GM21723 (cell line): ENCODE data around the gene ACOT9.
"Not testable (repeated sequence)": the region's sequence is repeated elsewhere in the genome, so short reads cannot be mapped to it uniquely, and the experiment has no call there.

Experiments used
- ATAC-seq: cut with Tn5 transposase; IDR thresholded peaks from one replicate; pipeline ENCODE4 v1.9.1; 2021; ENCODE audit warnings: mild to moderate bottlenecking, moderate library complexity; ENCODE audit not compliant: unreplicated experiment

ACOT9 gene, protein sequence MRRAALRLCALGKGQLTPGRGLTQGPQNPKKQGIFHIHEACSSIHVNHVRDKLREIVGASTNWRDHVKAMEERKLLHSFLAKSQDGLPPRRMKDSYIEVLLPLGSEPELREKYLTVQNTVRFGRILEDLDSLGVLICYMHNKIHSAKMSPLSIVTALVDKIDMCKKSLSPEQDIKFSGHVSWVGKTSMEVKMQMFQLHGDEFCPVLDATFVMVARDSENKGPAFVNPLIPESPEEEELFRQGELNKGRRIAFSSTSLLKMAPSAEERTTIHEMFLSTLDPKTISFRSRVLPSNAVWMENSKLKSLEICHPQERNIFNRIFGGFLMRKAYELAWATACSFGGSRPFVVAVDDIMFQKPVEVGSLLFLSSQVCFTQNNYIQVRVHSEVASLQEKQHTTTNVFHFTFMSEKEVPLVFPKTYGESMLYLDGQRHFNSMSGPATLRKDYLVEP

DNA sequence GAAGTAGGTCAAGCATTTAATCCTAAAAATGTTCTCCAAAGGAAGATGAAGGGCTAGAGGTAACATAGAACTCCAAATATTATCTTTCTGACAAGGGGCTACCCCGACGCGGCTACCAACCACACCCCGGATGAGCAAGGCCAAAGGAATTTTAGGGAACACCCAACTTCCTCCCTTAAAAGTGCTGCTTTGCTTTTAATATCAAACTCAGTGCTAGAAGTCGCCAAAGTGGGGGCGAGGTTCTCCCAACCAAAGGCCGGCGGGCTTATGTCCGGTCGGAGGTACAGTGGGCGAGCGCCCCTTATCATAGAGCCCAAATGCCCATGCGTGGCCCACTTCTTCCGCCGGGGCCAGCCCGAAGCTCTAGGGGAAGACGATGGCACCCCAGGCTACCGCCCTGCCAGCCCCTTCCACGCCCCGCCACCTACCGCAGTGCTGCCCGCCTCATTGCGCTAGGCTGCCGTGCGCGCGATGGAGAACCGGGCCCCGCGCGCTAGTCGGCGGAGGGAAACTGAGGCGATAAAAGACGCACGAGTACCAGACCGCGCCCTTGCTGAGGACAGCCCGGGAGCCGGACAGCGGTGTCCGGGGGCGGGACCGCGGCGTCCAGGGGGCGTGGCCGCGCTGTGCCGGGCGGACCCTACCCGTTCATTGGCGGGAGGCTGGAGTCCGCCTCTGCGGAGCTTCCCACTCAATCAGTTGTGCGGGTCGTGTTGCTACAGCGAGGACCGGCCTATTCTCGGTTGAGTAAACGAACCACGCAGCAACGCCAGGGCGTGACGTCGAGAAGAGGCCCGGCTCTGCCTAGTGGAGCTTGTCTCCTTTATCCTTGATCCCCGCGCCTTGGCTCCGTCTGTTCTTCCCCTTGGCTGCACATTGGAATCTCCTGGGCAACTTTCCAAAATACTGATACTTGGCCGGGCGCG lies at the start of gene ACOT9:
ACOT9 (minus strand) TSS at position 580 of the 926 bp plus-strand sequence; CDS start at position 448, 132 bp downstream.
- peak; percentile 97 for ATAC-seq

DNA sequence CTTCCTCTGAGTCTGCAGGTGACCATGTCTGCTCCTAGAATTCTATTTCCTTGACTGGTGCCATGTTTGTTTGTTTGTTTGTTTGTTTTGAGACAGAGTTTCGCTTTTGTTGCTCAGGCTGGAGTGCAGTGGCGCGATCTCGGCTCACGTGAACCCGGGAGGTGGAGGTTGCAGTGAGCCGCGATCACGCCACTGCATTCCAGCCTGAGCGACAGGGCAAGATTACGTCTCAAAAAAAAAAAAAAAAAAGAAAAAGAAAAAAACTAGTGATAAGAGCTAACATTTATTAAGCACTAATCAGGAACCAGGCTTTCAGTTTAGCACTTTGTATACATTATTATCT lies 47.0 kb upstream of the ACOT9 start:
- ATAC-seq: no peak

DNA sequence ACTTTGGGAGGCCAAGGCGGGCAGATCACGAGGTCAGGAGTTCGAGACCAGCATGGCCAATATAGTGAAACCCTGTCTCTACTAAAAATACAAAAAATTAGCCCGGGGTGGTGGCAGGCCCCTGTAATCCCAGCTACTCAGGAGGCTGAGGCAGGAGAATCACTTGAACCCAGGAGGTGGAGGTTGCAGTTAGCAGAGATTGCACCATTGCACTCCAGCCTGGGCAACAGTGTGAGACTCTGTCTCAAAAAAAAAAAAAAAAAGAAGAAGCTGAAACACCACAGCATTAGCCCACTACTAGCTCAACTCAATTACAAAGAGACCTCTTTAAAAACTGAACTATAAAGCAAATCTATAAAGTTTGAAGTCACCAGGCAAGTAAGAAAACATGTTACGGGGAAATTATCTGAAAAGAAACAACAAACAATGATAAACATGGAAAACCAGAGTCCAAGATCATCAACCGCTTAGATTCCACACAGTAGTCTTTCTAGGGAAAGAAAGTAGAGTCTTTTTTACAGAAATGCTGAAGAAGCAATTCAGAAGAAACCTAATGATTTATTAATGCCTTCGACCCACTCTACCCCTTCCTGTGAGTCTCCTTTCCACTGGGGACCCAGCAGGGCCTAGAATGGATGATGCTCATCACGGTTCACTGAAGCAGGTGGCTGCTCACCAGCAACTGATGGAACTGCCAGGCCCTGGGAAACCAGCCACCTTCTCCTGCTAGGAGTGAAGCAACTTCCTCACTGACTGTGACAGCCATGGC lies 46.5 kb upstream of the ACOT9 start:
- ATAC-seq: no peak

DNA sequence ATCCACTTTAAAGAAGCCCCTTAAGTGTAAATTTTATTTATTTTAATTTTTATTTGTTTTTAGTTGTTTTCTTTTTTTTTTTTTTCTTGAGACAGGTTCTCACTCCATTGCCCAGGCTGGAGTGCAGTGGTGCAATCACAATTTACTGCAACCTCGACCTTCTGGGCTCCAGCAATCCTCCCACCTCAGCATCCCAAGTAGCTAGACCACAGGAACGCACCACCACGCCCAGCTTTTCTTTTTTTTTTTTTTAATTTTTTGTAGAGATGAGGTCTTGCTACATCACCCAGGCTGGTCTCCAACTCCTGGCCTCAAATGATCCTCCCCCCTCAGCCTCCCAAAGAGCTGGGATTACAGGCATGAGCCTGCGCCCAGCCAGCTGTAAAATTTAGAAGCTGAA lies 45.9 kb upstream of the ACOT9 start:
- no peak for ATAC-seq

DNA sequence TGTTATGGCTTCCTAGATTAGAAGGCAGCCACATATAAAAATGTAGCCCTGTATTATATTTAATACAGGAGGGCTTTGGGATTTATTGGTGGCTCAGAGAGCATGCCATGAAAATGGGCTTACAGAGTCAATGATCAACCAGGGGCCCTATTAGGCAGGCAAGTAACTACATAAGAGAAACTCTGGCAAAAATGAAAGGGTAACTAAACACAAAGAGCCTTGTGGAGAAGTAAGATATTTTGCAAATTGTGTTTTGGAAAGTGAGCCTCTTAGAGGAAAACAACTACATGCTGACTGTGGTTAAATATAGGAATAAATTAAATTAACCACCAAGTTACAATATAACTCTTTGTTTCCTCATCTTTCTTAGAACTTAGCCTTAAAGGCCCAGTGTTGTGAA lies 45.4 kb upstream of the ACOT9 start:
- ATAC-seq: no peak

DNA sequence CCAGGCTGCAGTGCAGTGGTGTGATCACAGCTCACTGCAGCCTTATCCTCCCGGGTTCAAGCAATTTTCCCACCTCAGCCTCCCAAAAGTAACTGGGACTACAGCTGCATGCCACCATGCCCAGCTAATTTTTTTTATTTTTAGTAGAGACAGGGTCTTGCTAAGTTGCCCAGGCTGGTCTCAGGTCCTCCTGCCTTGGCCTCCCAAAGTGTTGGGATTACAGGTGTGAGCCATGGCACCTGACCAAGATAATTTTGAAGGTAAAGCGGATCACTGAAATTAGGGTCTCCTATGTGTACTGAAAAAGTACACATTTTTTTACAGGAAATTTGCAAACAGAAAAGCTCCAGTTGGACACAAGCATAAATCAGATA lies 44.7 kb upstream of the ACOT9 start:
- no peak for ATAC-seq

DNA sequence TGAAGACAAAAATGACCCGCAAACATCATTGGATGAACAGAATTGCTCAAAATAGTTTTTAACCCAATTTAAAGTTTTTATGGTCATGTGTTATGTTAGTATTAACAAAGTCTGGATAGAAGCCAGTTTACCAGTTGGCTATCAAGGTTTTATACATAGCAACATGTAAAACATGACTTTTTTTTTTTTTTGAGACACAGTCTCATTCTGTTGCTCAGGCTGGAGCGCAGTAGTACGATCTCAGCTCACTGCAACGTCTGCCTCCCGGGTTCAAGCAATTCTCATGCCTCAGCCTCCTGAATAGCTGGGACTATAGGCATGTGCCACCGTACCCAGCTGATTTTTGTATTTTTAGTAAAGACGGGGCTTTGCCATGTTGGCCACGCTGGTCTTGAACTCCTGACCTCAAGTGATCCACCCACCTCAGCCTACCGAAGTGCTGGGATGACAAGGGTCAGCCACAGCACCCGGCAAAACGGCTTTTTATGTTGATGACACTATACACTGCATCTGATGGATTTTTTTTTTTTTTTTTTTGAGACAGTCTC lies 43.3 kb upstream of the ACOT9 start:
- no peak for ATAC-seq

DNA sequence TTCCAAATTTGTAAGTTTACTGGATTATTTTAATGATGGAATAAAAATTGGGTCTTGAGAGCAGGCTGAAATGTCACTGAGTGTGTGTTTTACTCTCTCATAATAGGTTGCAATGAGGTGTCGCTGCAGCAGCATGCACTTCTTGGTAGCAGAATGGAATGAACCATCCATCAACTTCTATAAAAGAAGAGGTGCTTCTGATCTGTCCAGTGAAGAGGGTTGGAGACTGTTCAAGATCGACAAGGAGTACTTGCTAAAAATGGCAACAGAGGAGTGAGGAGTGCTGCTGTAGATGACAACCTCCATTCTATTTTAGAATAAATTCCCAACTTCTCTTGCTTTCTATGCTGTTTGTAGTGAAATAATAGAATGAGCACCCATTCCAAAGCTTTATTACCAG lies 42.5 kb upstream of the ACOT9 start:
- ATAC-seq: no peak

DNA sequence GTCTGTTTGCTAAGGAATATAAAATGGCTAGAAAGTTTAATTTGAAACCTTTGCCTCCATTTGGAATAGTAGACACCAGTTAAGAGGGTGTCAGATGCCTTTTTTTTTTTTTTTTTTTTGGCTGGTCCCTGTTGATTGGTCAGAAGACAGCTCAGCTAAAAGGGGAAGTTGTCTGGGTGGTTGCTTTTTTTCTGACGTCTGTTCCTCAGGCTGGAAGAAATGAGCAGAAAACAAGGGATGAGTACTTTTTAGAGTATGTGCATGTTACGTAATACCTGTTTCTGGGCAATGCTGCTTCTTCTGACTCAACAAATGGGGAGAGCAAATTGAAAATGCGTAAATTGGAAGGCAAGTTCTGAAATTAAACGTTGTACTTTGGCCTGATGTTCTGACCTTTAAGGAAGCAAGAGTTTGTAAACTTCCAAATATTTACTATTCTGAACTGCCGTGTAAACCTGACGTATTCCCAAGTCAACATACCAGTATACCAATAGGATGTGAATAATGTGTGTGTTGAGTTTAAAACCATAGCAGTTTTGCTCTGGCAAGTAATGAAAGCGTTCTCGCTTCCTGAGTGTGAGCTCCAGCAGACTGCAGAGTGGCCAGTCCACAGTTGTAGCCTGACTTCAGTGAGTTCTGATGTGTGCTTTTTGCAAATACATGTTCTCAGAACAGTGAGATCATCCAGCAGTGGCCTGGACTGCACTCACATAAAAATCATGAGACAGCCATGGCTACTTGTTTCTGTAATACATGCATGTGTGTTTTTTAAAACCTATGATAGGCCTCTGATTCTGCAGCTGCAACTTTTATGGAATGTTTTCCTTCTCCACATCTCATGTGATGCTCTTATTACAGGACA lies 41.6 kb upstream of the ACOT9 start:
- no peak for ATAC-seq

DNA sequence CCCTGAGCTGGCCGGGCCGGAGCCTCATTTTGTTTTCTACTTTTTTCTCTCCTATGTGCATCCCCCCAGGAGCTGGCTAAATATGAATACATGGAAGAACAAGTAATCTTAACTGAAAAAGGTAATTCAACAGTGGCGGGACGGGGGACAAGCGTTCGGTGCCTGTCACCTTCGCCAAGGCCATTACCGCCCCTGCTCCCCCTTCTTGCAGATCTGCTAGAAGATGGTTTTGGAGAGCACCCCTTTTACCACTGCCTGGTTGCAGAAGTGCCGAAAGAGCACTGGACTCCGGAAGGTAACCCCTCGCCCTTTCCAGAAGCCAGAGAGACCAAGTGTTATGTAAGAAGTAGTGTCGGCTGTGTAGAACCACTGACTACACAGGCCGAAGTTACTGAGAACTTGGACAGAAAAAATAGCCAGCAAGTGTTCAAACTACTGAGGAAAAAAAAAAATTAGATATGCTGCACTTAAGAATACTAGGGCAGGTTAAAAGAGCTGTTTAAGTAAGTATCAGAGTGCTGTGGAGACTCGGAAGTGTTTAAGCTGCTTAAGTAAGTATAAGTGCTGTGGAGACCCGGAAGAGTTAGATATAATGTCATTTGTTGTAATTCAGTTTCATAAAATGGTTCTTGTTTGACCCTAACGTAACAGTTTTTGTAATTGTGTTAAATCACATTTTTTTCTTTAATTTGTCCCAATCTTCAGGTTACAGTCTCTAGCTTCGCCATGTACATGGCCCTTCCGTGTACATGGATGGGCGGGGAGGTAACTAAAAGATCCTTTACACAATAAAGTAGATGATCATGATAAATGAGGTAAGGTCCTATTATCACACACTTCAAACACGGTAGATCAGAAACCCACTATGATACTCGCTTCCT lies 40.8 kb upstream of the ACOT9 start:
- ATAC-seq: no peak

DNA sequence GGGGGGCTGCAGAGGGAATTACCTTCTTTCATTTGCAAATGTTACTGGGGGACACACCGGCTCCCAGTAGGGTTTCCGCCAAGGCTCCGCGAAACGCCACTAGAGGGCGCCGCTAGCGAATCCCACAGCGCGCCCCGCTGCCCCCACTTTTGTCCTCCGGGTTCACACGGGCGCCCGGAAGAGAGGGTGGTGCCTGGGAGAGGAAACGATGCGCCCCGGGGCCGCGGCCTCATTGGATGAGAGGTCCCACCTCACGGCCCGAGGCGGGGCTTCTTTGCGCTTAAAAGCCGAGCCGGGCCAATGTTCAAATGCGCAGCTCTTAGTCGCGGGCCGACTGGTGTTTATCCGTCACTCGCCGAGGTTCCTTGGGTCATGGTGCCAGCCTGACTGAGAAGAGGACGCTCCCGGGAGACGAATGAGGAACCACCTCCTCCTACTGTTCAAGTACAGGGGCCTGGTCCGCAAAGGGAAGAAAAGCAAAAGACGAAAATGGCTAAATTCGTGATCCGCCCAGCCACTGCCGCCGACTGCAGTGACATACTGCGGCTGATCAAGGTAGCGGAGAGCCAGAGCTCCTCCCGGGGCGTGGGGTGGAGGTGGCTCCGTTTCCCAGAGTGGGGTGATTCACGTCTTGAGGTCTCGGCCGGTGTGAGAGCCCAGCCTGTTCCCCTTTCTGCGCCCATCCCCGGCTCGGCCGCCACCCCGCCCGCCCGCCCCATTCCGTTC lies 40.0 kb upstream of the ACOT9 start, which contains the start of gene SAT1:
SAT1 (plus strand) TSS at position 311 of the 726 bp plus-strand sequence; CDS start at position 490, 179 bp downstream.
- ATAC-seq: peak; percentile 88

DNA sequence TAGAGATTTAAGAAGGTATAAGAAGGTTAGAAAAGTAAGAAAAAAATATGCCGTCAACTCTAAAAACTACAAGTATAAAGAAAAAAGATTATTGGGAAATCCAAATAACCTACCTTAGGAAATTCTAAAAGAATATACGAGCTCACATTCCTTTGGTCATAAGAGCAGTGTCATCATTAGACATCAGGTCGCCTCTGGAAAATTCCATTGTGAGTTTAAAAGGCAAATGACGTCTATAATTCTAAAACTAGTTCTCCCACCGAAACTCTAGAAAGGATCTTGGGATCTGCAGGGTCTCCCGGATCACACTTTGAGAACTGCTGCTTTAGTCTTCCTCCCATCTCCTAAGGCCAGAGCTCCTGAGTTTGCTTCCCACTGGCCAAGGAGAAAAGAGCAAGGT lies 39.4 kb upstream of the ACOT9 start:
- no peak for ATAC-seq

DNA sequence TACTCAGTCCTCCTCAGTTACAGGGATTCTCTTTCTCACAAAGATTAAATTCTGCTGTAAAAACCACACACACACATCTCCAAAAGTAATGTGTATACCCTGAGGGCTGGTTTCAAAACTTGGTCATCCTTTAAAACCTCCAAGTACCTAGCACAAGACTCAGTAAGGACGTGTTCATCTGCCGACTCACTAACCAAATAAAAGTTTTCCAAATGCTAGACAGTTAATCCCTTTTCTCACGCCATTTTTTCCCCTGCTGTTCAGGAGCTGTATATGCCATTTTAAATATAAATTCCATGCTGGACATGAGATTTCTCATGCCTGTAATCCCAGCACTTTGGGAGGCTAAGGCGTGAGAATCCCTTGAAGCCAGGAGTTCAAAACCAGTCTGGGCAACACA lies 35.9 kb upstream of the ACOT9 start:
- no peak for ATAC-seq

DNA sequence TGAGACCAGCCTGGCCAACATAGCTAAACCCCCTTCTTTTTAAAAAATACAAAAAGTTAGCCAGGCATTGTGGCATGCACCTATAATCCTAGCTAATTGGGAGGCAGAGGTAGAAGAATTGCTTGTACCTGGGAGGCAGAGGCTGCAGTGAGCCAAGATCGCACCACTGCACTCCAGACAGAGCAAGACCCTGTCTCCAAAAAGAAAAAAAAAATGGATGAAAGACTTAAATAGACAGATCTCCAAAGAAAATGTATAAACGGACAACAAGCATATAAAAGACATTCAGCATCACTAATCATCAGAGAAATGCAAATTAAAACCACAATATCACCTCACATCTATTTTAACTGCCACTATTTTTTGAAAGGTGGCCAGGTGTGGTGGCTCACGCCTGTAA lies 33.3 kb upstream of the ACOT9 start:
- no peak for ATAC-seq

DNA sequence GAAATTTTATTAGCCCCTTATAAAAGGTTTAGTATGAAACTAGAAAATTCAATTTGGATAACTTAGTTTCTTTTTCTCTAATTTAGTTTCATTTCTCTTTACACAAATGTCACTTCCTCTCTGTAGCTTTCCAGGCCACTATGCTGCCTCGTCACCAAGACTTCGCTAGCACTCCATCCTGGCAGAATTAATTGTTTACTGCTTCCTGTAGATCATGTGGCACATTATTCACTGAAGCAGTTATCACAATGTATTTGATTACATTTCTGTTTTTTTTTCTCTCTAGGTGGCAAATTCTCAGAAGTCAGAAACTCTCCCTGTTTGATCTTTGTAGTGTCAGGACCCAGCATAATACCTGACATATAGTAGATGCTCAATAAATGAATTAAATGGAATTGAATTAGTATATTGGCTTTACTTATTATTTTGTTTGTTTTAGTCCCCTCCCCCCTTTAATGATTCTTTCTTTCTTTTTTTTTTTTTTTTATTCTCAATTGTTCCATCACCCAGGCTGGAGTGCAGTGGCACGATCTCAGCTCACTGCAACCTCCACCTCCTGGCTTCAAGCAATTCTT lies 30.6 kb upstream of the ACOT9 start:
- peak; percentile 83 for ATAC-seq

DNA sequence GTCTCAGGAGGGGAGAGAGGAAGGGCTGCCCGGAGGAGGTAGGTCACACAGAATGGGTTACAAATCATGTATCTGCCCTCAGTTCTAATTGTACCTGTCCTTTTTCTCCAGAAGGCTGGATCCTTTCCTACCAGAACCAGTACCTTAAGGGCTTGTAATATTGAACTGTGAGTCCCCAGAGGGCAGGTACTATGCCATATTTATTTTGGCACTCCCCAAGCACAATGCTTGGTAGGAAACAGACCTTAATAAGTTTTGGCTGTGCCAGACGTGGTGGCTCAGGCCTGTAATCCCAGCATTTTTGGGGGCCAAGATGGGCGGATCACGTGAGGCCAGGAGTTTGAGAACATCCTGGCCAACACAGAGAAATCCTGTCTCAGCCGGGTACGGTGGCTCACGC lies 28.0 kb upstream of the ACOT9 start:
- not testable (repeated sequence) for ATAC-seq

DNA sequence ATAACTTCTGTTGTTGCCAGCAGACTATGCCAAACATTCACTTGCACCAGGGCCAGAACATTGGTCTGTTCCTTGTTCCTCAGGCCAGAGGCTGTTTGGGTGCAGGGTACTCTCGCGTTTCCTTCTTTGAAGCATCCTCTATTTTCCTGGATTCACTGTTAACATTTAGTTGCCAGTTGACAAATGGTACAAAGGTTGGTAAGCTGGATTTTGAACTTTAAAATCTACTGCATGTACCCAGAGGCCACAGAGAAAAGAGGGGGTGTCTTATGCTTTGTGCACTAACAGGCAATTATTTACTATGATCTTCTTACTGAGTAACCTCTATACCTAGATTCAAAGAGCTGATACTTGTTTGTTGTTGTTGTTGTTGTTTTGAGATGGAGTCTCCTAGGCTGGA lies 27.1 kb upstream of the ACOT9 start:
- ATAC-seq: no peak
